ENCODE data around the gene SPATA17.

Gene SPATA17

GRCh38 chr1:217907504-217907903 is 276.4 kb downstream of the SPATA17 start:
- Histone ChIP-seq H3K9ac (ENCODE audit: low read length) (no peak overlapping the region), H3K4me3 (ENCODE audit: insufficient read depth, low read length, poor library complexity, severe bottlenecking) (no peak overlapping the region), H3K9me2 (replicated peaks; ENCODE audit: insufficient read depth, low read length) (no peaks in the 10 kb centered on the region), H3K9me3 (ENCODE audit: insufficient read depth, low read length) (no peaks in the 10 kb centered on the region), H3F3A (ENCODE audit: insufficient read depth) (no peaks in the 10 kb centered on the region), H3K79me2 (ENCODE audit: insufficient read depth, low read length) (no peaks in the 10 kb centered on the region), H2AFZ (ENCODE audit: low read depth, low read length, severe bottlenecking) (no peak overlapping the region), H3K4me2 (ENCODE audit: low read depth, low read length, poor library complexity, severe bottlenecking) (no peak overlapping the region), H4K20me1 (ENCODE audit: low read depth, low read length) (no peaks in the 10 kb centered on the region), H3K36me3 (ENCODE audit: low read length) (no peaks in the 10 kb centered on the region), H3K27me3 (ENCODE audit: low read length) (no peaks in the 10 kb centered on the region), H3K27ac (ENCODE audit: low read depth, low read length) (no peak overlapping the region)
- TF ChIP-seq EZH2phosphoT487 (conservative IDR thresholded peaks at IDR 0.05; ENCODE audit: low read length) (no peak), CTCF (IDR thresholded peaks at IDR 0.05; ENCODE audit: insufficient read depth, low read length, poor library complexity, severe bottlenecking) (no peak)

GRCh38 chr1:217910203-217910602 is 279.1 kb downstream of the SPATA17 start:
- no peak overlapping the region for H3K4me2 ChIP-seq (ENCODE audit: low read depth, low read length, poor library complexity, severe bottlenecking)
- no peaks in the 10 kb centered on the region for H3F3A ChIP-seq (ENCODE audit: insufficient read depth)
- TF ChIP-seq EZH2phosphoT487 (conservative IDR thresholded peaks at IDR 0.05; ENCODE audit: low read length) (no peak), CTCF (IDR thresholded peaks at IDR 0.05; ENCODE audit: insufficient read depth, low read length, poor library complexity, severe bottlenecking) (no peak)

GRCh38 chr1:217910791-217911320 is 279.7 kb downstream of the SPATA17 start:
- Histone ChIP-seq H3K36me3 (ENCODE audit: low read length) (no peaks in the 10 kb centered on the region), H3K9me3 (ENCODE audit: insufficient read depth, low read length) (no peaks in the 10 kb centered on the region), H2AFZ (ENCODE audit: low read depth, low read length, severe bottlenecking) (no peak overlapping the region), H3K4me2 (ENCODE audit: low read depth, low read length, poor library complexity, severe bottlenecking) (no peak overlapping the region), H3F3A (ENCODE audit: insufficient read depth) (no peaks in the 10 kb centered on the region), H3K79me2 (ENCODE audit: insufficient read depth, low read length) (no peaks in the 10 kb centered on the region), H3K27ac (ENCODE audit: low read depth, low read length) (no peak overlapping the region), H3K4me3 (ENCODE audit: insufficient read depth, low read length, poor library complexity, severe bottlenecking) (no peak overlapping the region), H4K20me1 (ENCODE audit: low read depth, low read length) (no peaks in the 10 kb centered on the region), H3K9ac (ENCODE audit: low read length) (no peak overlapping the region), H3K9me2 (replicated peaks; ENCODE audit: insufficient read depth, low read length) (no peaks in the 10 kb centered on the region), H3K27me3 (ENCODE audit: low read length) (no peaks in the 10 kb centered on the region)
- TF ChIP-seq CTCF (IDR thresholded peaks at IDR 0.05; ENCODE audit: insufficient read depth, low read length, poor library complexity, severe bottlenecking) (no peak), EZH2phosphoT487 (conservative IDR thresholded peaks at IDR 0.05; ENCODE audit: low read length) (no peak)

More at GRCh38 chr1:217910203-217910602, 279.1 kb downstream of the SPATA17 start:
- no peaks in the 10 kb centered on the region for H3K9me3 ChIP-seq (ENCODE audit: insufficient read depth, low read length)
- H3K9ac ChIP-seq (ENCODE audit: low read length) = no peak overlapping the region
- no peaks in the 10 kb centered on the region for H3K9me2 ChIP-seq (replicated peaks; ENCODE audit: insufficient read depth, low read length)
- H3K36me3 ChIP-seq (ENCODE audit: low read length) = no peaks in the 10 kb centered on the region
- H2AFZ ChIP-seq (ENCODE audit: low read depth, low read length, severe bottlenecking) = no peak overlapping the region
- no peak overlapping the region for H3K27ac ChIP-seq (ENCODE audit: low read depth, low read length)
- no peaks in the 10 kb centered on the region for H4K20me1 ChIP-seq (ENCODE audit: low read depth, low read length)
- no peaks in the 10 kb centered on the region for H3K27me3 ChIP-seq (ENCODE audit: low read length)
- no peak overlapping the region for H3K4me3 ChIP-seq (ENCODE audit: insufficient read depth, low read length, poor library complexity, severe bottlenecking)
- H3K79me2 ChIP-seq (ENCODE audit: insufficient read depth, low read length) = no peaks in the 10 kb centered on the region
